Neural cell (in vitro differentiated cells): Measurements from ENCODE around the gene ZXDC. TPM values are rescaled to one million over a fixed set of nuclear protein-coding genes. Genes with fewer than 3 reads are reported as not detected.

Experiments
- H2AFZ ChIP-seq: fragments of 200-600, 300-800 bp; sonication (generic), shearing (Covaris generic); 2 replicates; pipeline ENCODE4 v1.6.0; 2014; ENCODE audit warnings: low read depth, mild to moderate bottlenecking, antibody characterized with exemption, low read length, moderate library complexity
- H3F3A ChIP-seq: fragments of 200-600 bp; shearing (Covaris generic); 2 replicates; pipeline ENCODE4 v1.6.1; 2016; ENCODE audit warnings: mild to moderate bottlenecking, moderate library complexity, mixed read lengths, antibody characterized with exemption, low read length; ENCODE audit not compliant: insufficient read depth, poor library complexity, severe bottlenecking
- H3K27ac ChIP-seq: fragments of 200-600, 300-800 bp; sonication (generic), shearing (Covaris generic); 2 replicates; pipeline ENCODE4 v1.5.1; 2014; ENCODE audit warnings: mild to moderate bottlenecking, low read length, moderate library complexity
- H3K27me3 ChIP-seq: fragments of 300-800, 200-600 bp; sonication (generic), shearing (Covaris generic); 2 replicates; pipeline ENCODE4 v1.6.0; 2014; ENCODE audit warnings: mild to moderate bottlenecking, low read depth, low read length, moderate library complexity; ENCODE audit not compliant: insufficient read depth
- H3K36me3 ChIP-seq: fragments of 300-800, 200-600 bp; sonication (generic), shearing (Covaris generic); 2 replicates; pipeline ENCODE4 v1.5.1; 2014; ENCODE audit warnings: mild to moderate bottlenecking, antibody characterized with exemption, low read length, moderate library complexity; ENCODE audit not compliant: insufficient read depth
- H3K4me2 ChIP-seq: fragments of 300-800, 200-600 bp; sonication (generic), shearing (Covaris generic); 2 replicates; pipeline ENCODE4 v1.6.0; 2014; ENCODE audit warnings: mild to moderate bottlenecking, low read length
- H3K4me3 ChIP-seq: fragments of 300-800, 200-600 bp; sonication (generic), shearing (Covaris generic); 2 replicates; pipeline ENCODE4 v1.5.1; 2014; ENCODE audit warnings: mild to moderate bottlenecking, low read length, moderate library complexity
- H3K79me2 ChIP-seq: fragments of 200-600 bp; shearing (Covaris generic); replicated peaks from 2 replicates; pipeline ENCODE4 v1.6.0; 2014; ENCODE audit warnings: mild to moderate bottlenecking, low read length, moderate library complexity; ENCODE audit not compliant: insufficient read depth
- H3K9ac ChIP-seq: fragments of 300-800, 200-600 bp; sonication (generic), shearing (Covaris generic); 2 replicates; pipeline ENCODE4 v1.6.1; 2016; ENCODE audit warnings: mild to moderate bottlenecking, low read length, mixed read lengths
- H3K9me2 ChIP-seq: fragments of 200-600 bp; shearing (Covaris generic); 2 replicates; pipeline ENCODE4 v1.6.1; 2016; ENCODE audit warnings: mild to moderate bottlenecking, low read length, mixed read lengths; ENCODE audit not compliant: insufficient read depth
- H3K9me3 ChIP-seq: fragments of 200-600, 300-800 bp; sonication (generic), shearing (Covaris generic); 2 replicates; pipeline ENCODE4 v1.6.1; 2016; ENCODE audit warnings: mild to moderate bottlenecking, mixed run types, low read length, moderate library complexity, mixed read lengths
- H4K20me1 ChIP-seq: fragments of 200-600 bp; shearing (Covaris generic); 2 replicates; pipeline ENCODE4 v1.6.1; 2016; ENCODE audit warnings: mild to moderate bottlenecking, mixed run types; ENCODE audit not compliant: insufficient read depth
- CTCF ChIP-seq: fragments of 450-650 bp; IDR thresholded peaks from 2 replicates; pipeline ENCODE4 v1.5.1; 2014; ENCODE audit warnings: antibody characterized with exemption, mild to moderate bottlenecking, moderate library complexity; ENCODE audit not compliant: poor library complexity, severe bottlenecking
- EP300 ChIP-seq: fragments of 450-650 bp; conservative IDR thresholded peaks from 2 replicates; pipeline ENCODE4 v1.6.1; 2014; ENCODE audit warnings: antibody characterized with exemption, mild to moderate bottlenecking, moderate library complexity; ENCODE audit not compliant: poor library complexity, severe bottlenecking
- EZH2 ChIP-seq: fragments of 200-600, 300-800 bp; shearing (Covaris generic), sonication (generic); IDR thresholded peaks from 2 replicates; pipeline ENCODE4 v1.6.1; 2014; ENCODE audit warnings: antibody characterized with exemption, low read length, borderline replicate concordance, mild to moderate bottlenecking; ENCODE audit not compliant: insufficient read depth, poor library complexity, severe bottlenecking
- MXI1 ChIP-seq: fragments of 450-650 bp; conservative IDR thresholded peaks from 2 replicates; pipeline ENCODE4 v1.6.1; 2014; ENCODE audit warnings: antibody characterized with exemption, mild to moderate bottlenecking; ENCODE audit not compliant: poor library complexity, severe bottlenecking
- POLR2AphosphoS5 ChIP-seq: IDR thresholded peaks from 2 replicates; pipeline ENCODE4 v1.6.1; 2012
- RAD21 ChIP-seq: fragments of 450-650 bp; conservative IDR thresholded peaks from 2 replicates; pipeline ENCODE4 v1.6.1; 2014; ENCODE audit warnings: antibody characterized with exemption, mild to moderate bottlenecking, moderate library complexity
- REST ChIP-seq: IDR thresholded peaks from 2 replicates; pipeline ENCODE4 v1.6.1; 2012; ENCODE audit warnings: borderline replicate concordance
- SMC3 ChIP-seq: fragments of 450-650 bp; conservative IDR thresholded peaks from 2 replicates; pipeline ENCODE4 v1.6.1; 2014; ENCODE audit warnings: antibody characterized with exemption, mild to moderate bottlenecking, moderate library complexity; ENCODE audit not compliant: poor library complexity
- TAF1 ChIP-seq: IDR thresholded peaks from 2 replicates; pipeline ENCODE4 v1.6.1; 2012; ENCODE audit warnings: low read depth
- polyA plus RNA-seq: library from polyadenylated mRNA; depleted of rRNA; stranded (reverse); fragments of >200 nt; gene quantifications from 2 replicates; pipeline ENCODE4 v1.2.3, GENCODE V29; 2014

Gene ZXDC
- polyA plus RNA-seq, 1 donor from 2014 or later = 22.2 TPM

GRCh38 chr3:126434931-126435411 is 40.7 kb downstream of the ZXDC start:
- H3K9me3 ChIP-seq = peaks cover 3% of the 10 kb centered on the region
- H3K9ac ChIP-seq = no peak overlapping the region
- H3K79me2 ChIP-seq = no peaks in the 10 kb centered on the region
- no peaks in the 10 kb centered on the region for H3K36me3 ChIP-seq
- H3K4me3 ChIP-seq = no peak overlapping the region
- no peaks in the 10 kb centered on the region for H3K9me2 ChIP-seq
- H3K4me2 ChIP-seq = no peak overlapping the region
- no peaks in the 10 kb centered on the region for H4K20me1 ChIP-seq
- H2AFZ ChIP-seq = no peak overlapping the region
- H3F3A ChIP-seq = no peaks in the 10 kb centered on the region
- TF ChIP-seq POLR2AphosphoS5 (no peak), RAD21 (no peak), EZH2 (no peak), TAF1 (no peak), EP300 (no peak), REST (no peak), MXI1 (no peak), SMC3 (no peak), CTCF (no peak)
- no peak overlapping the region for H3K27ac ChIP-seq
- H3K27me3 ChIP-seq = no peaks in the 10 kb centered on the region

GRCh38 chr3:126434264-126434590 is 41.5 kb downstream of the ZXDC start:
- no peak overlapping the region for H3K9ac ChIP-seq
- no peak overlapping the region for H2AFZ ChIP-seq
- no peaks in the 10 kb centered on the region for H3K79me2 ChIP-seq
- no peaks in the 10 kb centered on the region for H4K20me1 ChIP-seq
- TF ChIP-seq TAF1 = no peak
- no peak for TF ChIP-seq POLR2AphosphoS5
- TF ChIP-seq REST = no peak
- no peak for TF ChIP-seq EP300
- no peak for TF ChIP-seq EZH2
- no peak for TF ChIP-seq RAD21
- TF ChIP-seq CTCF = no peak
- TF ChIP-seq MXI1 = no peak
- no peak for TF ChIP-seq SMC3
- no peaks in the 10 kb centered on the region for H3K27me3 ChIP-seq
- H3K27ac ChIP-seq = no peak overlapping the region
- peaks cover 3% of the 10 kb centered on the region for H3K9me3 ChIP-seq
- no peak overlapping the region for H3K4me3 ChIP-seq
- H3K4me2 ChIP-seq = no peak overlapping the region
- H3K9me2 ChIP-seq = no peaks in the 10 kb centered on the region
- no peaks in the 10 kb centered on the region for H3K36me3 ChIP-seq
- no peaks in the 10 kb centered on the region for H3F3A ChIP-seq
